Activated naive CD4-positive, alpha-beta T cell treated with anti-CD3 and anti-CD28 coated beads, Interleukin-2, amount 50 U/mL, for 24 hours (primary cell): ENCODE data around the gene ARHGAP21.

Experiments
- H3K27ac Mint-ChIP-seq: one replicate; pipeline ENCODE4 v1.8.0; 2021; ENCODE audit warnings: mild to moderate bottlenecking, mixed read lengths
- H3K27me3 Mint-ChIP-seq: one replicate; pipeline ENCODE4 v1.8.0; 2021; ENCODE audit warnings: mixed read lengths
- H3K36me3 Mint-ChIP-seq: one replicate; pipeline ENCODE4 v1.8.0; 2021; ENCODE audit warnings: mixed read lengths
- H3K4me1 Mint-ChIP-seq: one replicate; pipeline ENCODE4 v1.8.0; 2021; ENCODE audit warnings: mixed read lengths
- H3K4me3 Mint-ChIP-seq: one replicate; pipeline ENCODE4 v1.8.0; 2021; ENCODE audit warnings: mild to moderate bottlenecking, mixed read lengths
- H3K9me3 Mint-ChIP-seq: one replicate; pipeline ENCODE4 v1.8.0; 2021; ENCODE audit warnings: mixed read lengths

Gene ARHGAP21

DNA sequence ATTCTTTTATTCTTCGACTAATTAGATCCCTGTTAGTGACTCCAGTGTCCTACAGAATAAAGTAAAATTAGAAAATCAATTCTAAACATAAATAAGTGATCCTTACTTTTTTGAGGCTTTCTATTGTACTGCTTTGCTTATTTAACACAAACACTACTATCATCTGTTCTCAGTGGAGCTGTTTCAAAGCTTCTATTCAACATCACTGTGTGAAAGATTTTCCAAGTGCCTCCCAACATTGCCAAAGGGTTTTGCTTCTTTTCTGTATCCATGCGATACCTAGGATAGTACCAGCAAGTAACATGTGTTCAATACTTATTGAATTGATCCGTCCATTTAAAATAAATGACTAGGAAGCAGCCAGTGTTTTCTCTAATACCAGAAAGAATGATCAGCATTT lies 125.7 kb downstream of the ARHGAP21 start:
- Mint-ChIP-seq H3K27me3 (no peaks in the 10 kb centered on the region), H3K27ac (no peak overlapping the region), H3K9me3 (no peaks in the 10 kb centered on the region), H3K4me1 (peaks cover 10% of the 10 kb centered on the region), H3K36me3 (peaks cover 28% of the 10 kb centered on the region), H3K4me3 (no peak overlapping the region)

GRCh38 chr10:24597426-24597825 lies 126.3 kb downstream of the ARHGAP21 start:
- Mint-ChIP-seq H3K4me1 (peaks cover 5% of the 10 kb centered on the region), H3K36me3 (peaks cover 24% of the 10 kb centered on the region), H3K27ac (no peak overlapping the region), H3K27me3 (no peaks in the 10 kb centered on the region), H3K9me3 (no peaks in the 10 kb centered on the region), H3K4me3 (no peak overlapping the region)

DNA sequence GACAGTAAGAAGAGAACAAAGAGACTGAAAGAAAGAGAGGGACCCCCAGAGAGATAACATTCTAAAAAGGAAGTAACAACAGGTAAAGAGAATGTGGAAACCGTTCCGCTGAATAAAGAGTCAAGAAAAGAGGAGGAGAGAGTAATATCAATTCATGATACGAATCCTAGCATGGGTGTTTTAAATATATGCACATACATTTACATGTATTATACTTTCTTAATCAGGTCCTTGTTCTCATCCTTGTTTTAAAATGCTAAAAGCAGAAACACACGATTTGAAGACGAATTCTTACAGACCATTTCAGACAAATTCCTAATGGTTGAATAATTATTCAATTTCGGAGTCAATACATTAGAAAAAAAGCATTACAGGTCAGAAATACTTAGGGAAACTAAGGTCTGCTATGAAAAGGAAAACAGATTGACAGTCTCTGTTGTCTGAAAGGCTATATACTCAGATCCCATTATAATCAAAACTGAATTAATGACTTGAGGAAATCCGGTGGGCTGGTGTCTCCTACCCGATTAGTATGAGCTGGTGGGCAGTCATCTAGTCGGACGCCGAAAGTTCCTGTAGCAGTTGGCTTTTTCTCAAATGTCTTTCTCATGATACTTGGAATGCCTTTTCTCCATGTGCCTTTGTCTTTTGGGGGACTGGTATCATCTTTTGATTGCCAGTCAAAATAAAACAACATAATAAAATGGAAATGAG lies 127.3 kb downstream of the ARHGAP21 start:
- no peaks in the 10 kb centered on the region for H3K9me3 Mint-ChIP-seq
- peaks cover 28% of the 10 kb centered on the region for H3K36me3 Mint-ChIP-seq
- no peak overlapping the region for H3K4me3 Mint-ChIP-seq
- peaks cover 4% of the 10 kb centered on the region for H3K4me1 Mint-ChIP-seq
- no peak overlapping the region for H3K27ac Mint-ChIP-seq
- H3K27me3 Mint-ChIP-seq: no peaks in the 10 kb centered on the region

DNA sequence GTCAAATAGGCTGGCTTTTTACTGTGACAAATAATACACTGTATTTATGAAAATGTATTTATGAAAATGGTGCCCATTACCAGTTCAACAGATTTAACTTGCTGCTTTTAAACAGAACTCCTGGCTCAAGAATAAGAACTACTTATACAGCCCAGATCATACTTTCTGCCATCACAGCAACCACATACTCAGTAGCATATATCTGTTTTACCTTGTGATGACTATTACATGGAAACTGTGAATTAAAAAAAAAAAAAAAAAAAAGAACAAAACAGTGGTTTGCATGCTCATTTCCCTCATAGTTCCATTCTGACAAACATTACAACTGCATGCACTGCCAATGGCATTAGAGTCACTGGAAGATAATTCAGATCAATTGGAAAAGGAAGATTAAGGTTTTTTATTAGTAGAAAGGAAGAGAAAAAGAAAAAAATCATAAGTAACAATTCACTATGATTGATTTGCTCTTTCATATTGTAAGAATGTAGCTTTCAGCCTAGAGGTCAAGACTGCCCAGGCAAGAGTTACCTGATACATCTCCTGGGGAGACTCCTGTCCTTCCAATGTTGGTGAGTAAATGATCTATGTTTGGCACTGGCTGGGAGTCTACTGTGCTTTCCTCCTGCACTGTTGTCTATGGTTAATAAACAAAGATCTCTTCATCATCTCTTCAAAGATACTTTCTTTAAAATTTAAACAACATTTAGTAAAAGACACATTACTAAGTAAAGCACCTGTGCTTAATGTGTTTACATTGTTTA lies 132.8 kb downstream of the ARHGAP21 start:
- Mint-ChIP-seq H3K27ac (no peak overlapping the region), H3K27me3 (no peaks in the 10 kb centered on the region), H3K36me3 (peaks cover 36% of the 10 kb centered on the region), H3K9me3 (no peaks in the 10 kb centered on the region), H3K4me3 (no peak overlapping the region), H3K4me1 (peaks cover 8% of the 10 kb centered on the region)

DNA sequence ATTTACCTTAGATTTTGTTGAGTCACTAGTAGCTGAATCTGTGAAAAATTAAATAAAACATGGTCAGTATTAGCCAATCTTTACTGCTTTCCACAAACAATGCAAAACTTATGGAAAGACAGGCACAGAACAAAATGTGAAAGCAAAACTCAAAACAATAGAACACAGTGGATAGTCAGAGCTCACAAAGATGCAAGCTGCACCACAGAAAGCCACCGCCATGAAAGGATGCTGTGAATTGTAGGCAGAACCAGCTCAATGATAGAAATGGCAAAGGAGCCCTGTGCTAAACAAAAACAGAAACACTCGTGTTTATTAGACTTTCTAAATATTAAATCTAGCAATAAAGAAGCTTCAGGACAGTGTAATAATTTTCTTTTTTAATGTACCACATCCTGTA lies 134.4 kb downstream of the ARHGAP21 start:
- peaks cover 8% of the 10 kb centered on the region for H3K4me1 Mint-ChIP-seq
- peaks cover 37% of the 10 kb centered on the region for H3K36me3 Mint-ChIP-seq
- H3K27me3 Mint-ChIP-seq: no peaks in the 10 kb centered on the region
- no peak overlapping the region for H3K27ac Mint-ChIP-seq
- no peaks in the 10 kb centered on the region for H3K9me3 Mint-ChIP-seq
- H3K4me3 Mint-ChIP-seq: no peak overlapping the region

GRCh38 chr10:24579906-24580305 lies 143.8 kb downstream of the ARHGAP21 start:
- Mint-ChIP-seq H3K4me1 (no peaks in the 10 kb centered on the region), H3K27me3 (peaks cover 2% of the 10 kb centered on the region), H3K36me3 (peaks cover 2% of the 10 kb centered on the region), H3K9me3 (no peaks in the 10 kb centered on the region), H3K4me3 (no peak overlapping the region), H3K27ac (no peak overlapping the region)

DNA sequence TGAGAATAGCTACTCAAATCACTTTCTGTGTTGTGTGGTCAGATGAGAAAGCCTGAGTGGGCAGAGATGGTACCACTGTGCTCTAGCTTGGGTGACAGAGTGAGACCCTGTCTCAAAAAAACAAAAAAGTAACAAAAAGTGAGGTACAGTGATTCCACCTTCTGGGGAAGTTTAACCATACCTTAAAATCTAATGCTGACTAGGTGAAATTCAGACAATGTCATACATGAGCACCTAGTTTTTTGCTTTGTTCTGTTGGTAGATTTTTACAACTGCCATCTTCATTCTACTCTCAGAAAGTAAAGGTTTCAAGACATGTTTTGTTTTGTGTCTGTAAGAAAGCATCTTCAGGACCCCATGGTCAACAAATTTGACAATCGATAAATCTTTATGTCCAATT lies 144.2 kb downstream of the ARHGAP21 start:
- Mint-ChIP-seq H3K4me1 (peaks cover 4% of the 10 kb centered on the region), H3K4me3 (no peak overlapping the region), H3K9me3 (no peaks in the 10 kb centered on the region), H3K36me3 (peaks cover 2% of the 10 kb centered on the region), H3K27me3 (peaks cover 5% of the 10 kb centered on the region), H3K27ac (no peak overlapping the region)

DNA sequence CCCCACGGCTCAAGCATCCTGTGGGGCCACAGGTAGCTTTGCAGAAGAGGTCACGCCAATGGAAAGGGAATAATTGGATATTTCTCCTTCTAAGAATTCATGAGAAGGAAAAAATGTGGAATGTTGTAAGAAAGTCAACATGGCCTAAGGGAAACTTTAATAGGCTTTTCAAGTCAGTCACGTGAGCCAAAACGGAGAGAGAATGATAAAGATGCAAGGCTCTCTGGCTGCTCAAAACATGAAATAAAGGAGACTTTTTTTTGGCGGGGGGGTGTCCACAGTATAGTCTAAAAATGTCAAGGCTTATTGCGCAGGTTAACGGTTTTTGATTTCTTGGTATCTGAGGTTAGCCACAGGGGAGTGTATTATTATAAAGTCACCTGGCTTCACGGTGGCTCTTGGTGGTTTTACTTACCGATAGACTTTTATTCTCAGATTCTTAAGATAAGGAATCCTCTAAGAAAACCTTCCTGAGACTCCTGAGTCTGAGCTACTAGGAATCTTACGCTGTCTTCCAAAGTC lies 148.1 kb downstream of the ARHGAP21 start:
- Mint-ChIP-seq H3K4me1 (peaks cover 5% of the 10 kb centered on the region), H3K27ac (no peak overlapping the region), H3K9me3 (no peaks in the 10 kb centered on the region)

GRCh38 chr10:24574578-24575155 lies 149.0 kb downstream of the ARHGAP21 start:
- Mint-ChIP-seq H3K27me3 (peaks cover 6% of the 10 kb centered on the region), H3K36me3 (no peaks in the 10 kb centered on the region), H3K4me3 (no peak overlapping the region), H3K9me3 (no peaks in the 10 kb centered on the region), H3K4me1 (peaks cover 5% of the 10 kb centered on the region), H3K27ac (no peak overlapping the region)

More for the DNA sequence above, 148.1 kb downstream of the ARHGAP21 start:
- H3K27me3 Mint-ChIP-seq: peaks cover 5% of the 10 kb centered on the region
- H3K36me3 Mint-ChIP-seq: no peaks in the 10 kb centered on the region
- H3K4me3 Mint-ChIP-seq: no peak overlapping the region

- Mint-ChIP-seq H3K4me1 (peaks cover 5% of the 10 kb centered on the region), H3K9me3 (no peaks in the 10 kb centered on the region), H3K4me3 (no peak overlapping the region), H3K27ac (no peak overlapping the region), H3K27me3 (peaks cover 6% of the 10 kb centered on the region), H3K36me3 (no peaks in the 10 kb centered on the region)
Observed at GRCh38 chr10:24574161-24574560, 149.5 kb downstream of the ARHGAP21 start.

- Mint-ChIP-seq H3K27me3 (peaks cover 6% of the 10 kb centered on the region), H3K36me3 (no peaks in the 10 kb centered on the region), H3K27ac (no peak overlapping the region), H3K4me1 (peaks cover 5% of the 10 kb centered on the region), H3K4me3 (no peak overlapping the region), H3K9me3 (no peaks in the 10 kb centered on the region)
Observed at GRCh38 chr10:24571870-24572450, 151.7 kb downstream of the ARHGAP21 start.

DNA sequence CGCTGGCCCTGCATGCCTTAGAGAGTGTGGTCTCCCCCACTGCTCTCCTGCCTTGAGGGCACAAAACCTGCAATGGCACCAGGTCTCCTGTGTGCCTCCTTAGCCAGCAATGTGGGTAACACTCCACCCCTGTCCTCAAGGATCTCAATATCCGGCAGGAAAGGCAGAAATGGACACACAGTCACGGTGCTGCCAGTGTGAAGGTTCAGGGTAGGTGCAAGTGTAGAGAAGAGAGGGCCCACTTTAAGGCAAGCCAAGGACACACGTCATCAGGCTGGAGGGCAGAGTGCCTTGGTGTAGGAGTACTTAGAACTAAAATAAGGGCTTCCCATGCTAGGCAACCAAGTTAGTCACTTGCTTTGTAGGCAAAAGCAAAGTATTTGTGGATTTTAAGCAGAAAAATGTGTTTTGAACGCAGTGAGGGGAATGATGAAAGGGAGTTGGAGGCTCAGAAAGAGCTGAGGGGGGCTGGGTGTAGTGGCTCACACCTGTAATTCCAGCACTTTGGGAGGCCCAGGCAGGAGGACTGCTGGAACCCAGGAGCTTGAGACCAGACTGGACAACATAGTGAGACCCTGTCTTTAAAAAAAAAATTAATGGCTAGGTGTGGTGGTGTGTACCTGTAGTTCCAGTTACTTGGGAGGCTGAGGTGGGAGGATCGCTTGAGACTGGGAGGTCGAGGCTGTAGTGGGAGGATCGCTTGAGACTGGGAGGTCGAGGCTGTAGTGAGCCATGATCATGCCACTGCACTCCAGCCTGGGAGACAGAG lies 152.8 kb downstream of the ARHGAP21 start:
- Mint-ChIP-seq H3K4me3 (no peak overlapping the region), H3K36me3 (no peaks in the 10 kb centered on the region), H3K4me1 (peaks cover 5% of the 10 kb centered on the region), H3K27ac (no peak overlapping the region), H3K27me3 (peaks cover 6% of the 10 kb centered on the region), H3K9me3 (no peaks in the 10 kb centered on the region)

DNA sequence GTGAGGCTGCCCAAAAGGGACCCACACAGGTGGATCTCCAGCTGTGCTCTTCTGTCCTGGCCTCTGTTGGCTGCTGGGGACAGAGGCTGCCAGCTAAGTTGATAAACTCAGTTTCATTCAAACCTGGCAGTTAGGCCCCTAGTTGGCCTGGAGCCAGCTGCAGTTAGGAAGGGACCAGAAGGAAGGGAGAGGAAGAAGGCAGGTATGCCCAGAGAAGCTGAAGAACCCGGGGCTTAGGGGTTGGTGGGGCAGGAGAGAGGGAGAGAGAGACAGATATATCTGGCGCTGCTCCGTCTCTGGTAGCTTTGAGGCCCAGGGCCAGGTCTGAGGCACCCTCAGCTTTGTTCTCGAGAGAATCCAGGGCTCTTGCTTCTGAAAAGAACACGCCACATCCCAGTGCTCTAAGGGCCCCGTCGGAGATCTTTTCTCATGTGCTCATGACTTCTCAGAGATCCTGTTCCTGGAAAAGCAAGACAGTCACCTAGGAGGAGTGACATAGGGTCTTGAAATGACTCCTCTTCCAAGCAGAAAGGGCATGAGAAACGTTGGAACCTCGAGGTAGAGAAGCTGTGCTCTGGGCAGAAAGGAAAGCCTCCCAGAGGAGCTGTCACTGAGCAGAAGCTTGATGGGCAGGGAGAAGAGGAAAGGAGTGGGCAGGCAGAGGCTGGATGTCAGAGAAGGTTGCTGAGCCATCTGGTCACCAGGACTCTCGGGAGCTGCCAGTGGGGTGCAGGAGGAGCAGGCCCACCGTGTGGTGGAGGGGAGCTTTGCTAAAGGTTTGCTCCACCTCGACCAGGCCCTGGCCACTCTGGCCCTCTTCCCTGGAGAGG lies 153.6 kb downstream of the ARHGAP21 start:
- Mint-ChIP-seq H3K4me3 (no peak overlapping the region), H3K27me3 (peaks cover 4% of the 10 kb centered on the region), H3K27ac (no peak overlapping the region), H3K9me3 (no peaks in the 10 kb centered on the region), H3K36me3 (no peaks in the 10 kb centered on the region), H3K4me1 (peaks cover 5% of the 10 kb centered on the region)

DNA sequence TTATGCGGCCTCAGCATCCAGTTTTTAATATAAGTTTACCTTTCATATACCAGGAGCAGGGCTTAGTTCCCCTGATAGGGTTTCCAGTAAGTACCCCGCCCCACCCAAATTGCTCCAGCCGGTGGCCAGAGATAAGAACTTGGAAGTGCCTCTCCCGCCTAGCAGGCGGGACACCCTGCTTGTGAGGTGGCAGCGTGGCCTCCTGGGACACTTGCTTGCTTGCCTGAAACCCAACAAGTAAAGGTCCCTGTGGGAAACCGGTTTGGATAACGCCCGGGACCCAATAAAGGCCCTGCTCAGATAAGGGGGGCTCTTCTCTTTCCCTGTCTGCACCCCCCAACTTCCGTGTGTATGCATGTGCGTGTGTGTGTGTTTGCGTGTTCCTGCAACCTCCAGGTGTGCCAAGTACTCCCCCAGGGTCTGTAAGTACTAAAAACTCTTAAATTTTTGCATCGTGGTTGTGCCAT lies 154.3 kb downstream of the ARHGAP21 start:
- Mint-ChIP-seq H3K36me3 (no peaks in the 10 kb centered on the region), H3K9me3 (no peaks in the 10 kb centered on the region), H3K4me3 (no peak overlapping the region), H3K27ac (no peak overlapping the region), H3K4me1 (no peaks in the 10 kb centered on the region), H3K27me3 (peaks cover 2% of the 10 kb centered on the region)
